ENCODE measurements around the gene RYR3.

Gene RYR3

GRCh38 chr15:33419701-33420100, 108.9 kb downstream of the RYR3 start:
- H3K27me3 ChIP-seq (ENCODE audit: low read length), result no peaks in the 10 kb centered on the region
- H2AFZ ChIP-seq (ENCODE audit: low read depth, low read length, severe bottlenecking), result no peak overlapping the region
- H3K27ac ChIP-seq (ENCODE audit: low read depth, low read length), result no peak overlapping the region
- no peak overlapping the region for H3K9ac ChIP-seq (ENCODE audit: low read length)
- no peaks in the 10 kb centered on the region for H3K9me2 ChIP-seq (replicated peaks; ENCODE audit: insufficient read depth, low read length)
- no peaks in the 10 kb centered on the region for H3K9me3 ChIP-seq (ENCODE audit: insufficient read depth, low read length)
- TF ChIP-seq EZH2phosphoT487 (conservative IDR thresholded peaks at IDR 0.05; ENCODE audit: low read length) (no peak), CTCF (IDR thresholded peaks at IDR 0.05; ENCODE audit: insufficient read depth, low read length, poor library complexity, severe bottlenecking) (no peak)
- H3K4me2 ChIP-seq (ENCODE audit: low read depth, low read length, poor library complexity, severe bottlenecking), result no peak overlapping the region
- H3K4me3 ChIP-seq (ENCODE audit: insufficient read depth, low read length, poor library complexity, severe bottlenecking), result no peak overlapping the region
- no peaks in the 10 kb centered on the region for H4K20me1 ChIP-seq (ENCODE audit: low read depth, low read length)
- no peaks in the 10 kb centered on the region for H3K79me2 ChIP-seq (ENCODE audit: insufficient read depth, low read length)
- no peaks in the 10 kb centered on the region for H3F3A ChIP-seq (ENCODE audit: insufficient read depth)
- H3K36me3 ChIP-seq (ENCODE audit: low read length), result no peaks in the 10 kb centered on the region

- Histone ChIP-seq H2AFZ (ENCODE audit: low read depth, low read length, severe bottlenecking) (no peak overlapping the region), H4K20me1 (ENCODE audit: low read depth, low read length) (no peaks in the 10 kb centered on the region), H3K9me3 (ENCODE audit: insufficient read depth, low read length) (no peaks in the 10 kb centered on the region), H3K9ac (ENCODE audit: low read length) (no peak overlapping the region), H3K4me3 (ENCODE audit: insufficient read depth, low read length, poor library complexity, severe bottlenecking) (no peak overlapping the region), H3K27me3 (ENCODE audit: low read length) (no peaks in the 10 kb centered on the region), H3K4me2 (ENCODE audit: low read depth, low read length, poor library complexity, severe bottlenecking) (no peak overlapping the region), H3K79me2 (ENCODE audit: insufficient read depth, low read length) (no peaks in the 10 kb centered on the region), H3K9me2 (replicated peaks; ENCODE audit: insufficient read depth, low read length) (no peaks in the 10 kb centered on the region), H3F3A (ENCODE audit: insufficient read depth) (no peaks in the 10 kb centered on the region), H3K27ac (ENCODE audit: low read depth, low read length) (no peak overlapping the region), H3K36me3 (ENCODE audit: low read length) (no peaks in the 10 kb centered on the region)
- TF ChIP-seq CTCF (IDR thresholded peaks at IDR 0.05; ENCODE audit: insufficient read depth, low read length, poor library complexity, severe bottlenecking), result no peak
- no peak for TF ChIP-seq EZH2phosphoT487 (conservative IDR thresholded peaks at IDR 0.05; ENCODE audit: low read length)
Observed at GRCh38 chr15:33424025-33424424, 113.3 kb downstream of the RYR3 start.

- TF ChIP-seq EZH2phosphoT487 (conservative IDR thresholded peaks at IDR 0.05; ENCODE audit: low read length), result no peak
- TF ChIP-seq CTCF (IDR thresholded peaks at IDR 0.05; ENCODE audit: insufficient read depth, low read length, poor library complexity, severe bottlenecking), result no peak
- no peaks in the 10 kb centered on the region for H3F3A ChIP-seq (ENCODE audit: insufficient read depth)
- H3K36me3 ChIP-seq (ENCODE audit: low read length), result no peaks in the 10 kb centered on the region
- no peaks in the 10 kb centered on the region for H4K20me1 ChIP-seq (ENCODE audit: low read depth, low read length)
- no peak overlapping the region for H3K4me2 ChIP-seq (ENCODE audit: low read depth, low read length, poor library complexity, severe bottlenecking)
- H3K27ac ChIP-seq (ENCODE audit: low read depth, low read length), result no peak overlapping the region
- no peak overlapping the region for H3K4me3 ChIP-seq (ENCODE audit: insufficient read depth, low read length, poor library complexity, severe bottlenecking)
- no peaks in the 10 kb centered on the region for H3K27me3 ChIP-seq (ENCODE audit: low read length)
- no peak overlapping the region for H3K9ac ChIP-seq (ENCODE audit: low read length)
- H3K9me2 ChIP-seq (replicated peaks; ENCODE audit: insufficient read depth, low read length), result no peaks in the 10 kb centered on the region
- H3K79me2 ChIP-seq (ENCODE audit: insufficient read depth, low read length), result no peaks in the 10 kb centered on the region
- H2AFZ ChIP-seq (ENCODE audit: low read depth, low read length, severe bottlenecking), result no peak overlapping the region
- H3K9me3 ChIP-seq (ENCODE audit: insufficient read depth, low read length), result no peaks in the 10 kb centered on the region
Observed at GRCh38 chr15:33425142-33425541, 114.4 kb downstream of the RYR3 start.

Measured in SU-DHL-6 (cell line).